Epithelial cell of proximal tubule (primary cell): ENCODE data around the gene ALDH1L2. TPM values are rescaled to one million over a fixed set of nuclear protein-coding genes. Genes with fewer than 3 reads are reported as not detected.

Source experiments
- DNase-seq: peaks from one replicate; pipeline ENCODE4 v3.0.0-alpha.2; 2011; ENCODE audit warnings: low read depth
- H3K4me3 ChIP-seq: 2 replicates; pipeline ENCODE4 v1.5.1; 2011; ENCODE audit warnings: low read depth, mild to moderate bottlenecking, low read length
- total RNA-seq: library from RNA; depleted of rRNA; stranded (reverse); fragments of >200 nt; gene quantifications from 2 replicates; pipeline ENCODE4 v1.2.3, GENCODE V29; 2015
- TF ChIP-seq, protein P1 (sequence below): conservative IDR thresholded peaks from 2 replicates; pipeline ENCODE4 v1.5.1; 2012; ENCODE audit warnings: low read depth, mild to moderate bottlenecking, low read length

Gene ALDH1L2
- total RNA-seq, 1 donor from 2014 or later: 1.5 TPM

DNA sequence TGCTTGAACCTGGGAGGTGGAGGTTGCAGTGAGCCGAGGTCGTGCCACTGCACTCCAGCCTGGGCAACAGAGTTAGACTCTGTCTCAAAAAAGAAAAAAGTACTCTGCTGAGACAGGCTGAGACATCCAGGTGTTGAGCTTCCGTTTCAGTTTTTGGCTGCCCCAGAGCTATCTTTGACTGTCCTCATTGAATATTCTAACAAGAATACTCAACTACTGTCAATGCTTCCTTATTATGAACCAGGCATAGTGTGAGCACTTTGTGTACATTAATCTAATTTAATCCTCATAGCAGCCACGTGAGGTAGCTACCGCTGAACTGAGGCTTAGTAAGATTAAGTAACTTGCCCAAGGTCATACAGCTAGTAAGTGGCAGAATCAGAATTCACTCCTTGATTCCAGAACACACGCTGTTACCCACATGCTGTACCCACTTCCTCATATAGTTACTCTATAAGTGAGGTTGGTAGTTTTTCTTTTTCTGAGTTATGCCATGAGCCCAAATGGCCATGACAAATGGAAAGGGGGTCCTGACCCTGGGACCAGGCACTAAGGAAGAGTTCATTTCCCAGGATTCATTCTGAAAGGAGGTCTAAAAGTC, 11.3 kb downstream of the ALDH1L2 start:
- TF ChIP-seq, protein P1, sequence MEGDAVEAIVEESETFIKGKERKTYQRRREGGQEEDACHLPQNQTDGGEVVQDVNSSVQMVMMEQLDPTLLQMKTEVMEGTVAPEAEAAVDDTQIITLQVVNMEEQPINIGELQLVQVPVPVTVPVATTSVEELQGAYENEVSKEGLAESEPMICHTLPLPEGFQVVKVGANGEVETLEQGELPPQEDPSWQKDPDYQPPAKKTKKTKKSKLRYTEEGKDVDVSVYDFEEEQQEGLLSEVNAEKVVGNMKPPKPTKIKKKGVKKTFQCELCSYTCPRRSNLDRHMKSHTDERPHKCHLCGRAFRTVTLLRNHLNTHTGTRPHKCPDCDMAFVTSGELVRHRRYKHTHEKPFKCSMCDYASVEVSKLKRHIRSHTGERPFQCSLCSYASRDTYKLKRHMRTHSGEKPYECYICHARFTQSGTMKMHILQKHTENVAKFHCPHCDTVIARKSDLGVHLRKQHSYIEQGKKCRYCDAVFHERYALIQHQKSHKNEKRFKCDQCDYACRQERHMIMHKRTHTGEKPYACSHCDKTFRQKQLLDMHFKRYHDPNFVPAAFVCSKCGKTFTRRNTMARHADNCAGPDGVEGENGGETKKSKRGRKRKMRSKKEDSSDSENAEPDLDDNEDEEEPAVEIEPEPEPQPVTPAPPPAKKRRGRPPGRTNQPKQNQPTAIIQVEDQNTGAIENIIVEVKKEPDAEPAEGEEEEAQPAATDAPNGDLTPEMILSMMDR: no peak
- no peak for DNase-seq

DNA sequence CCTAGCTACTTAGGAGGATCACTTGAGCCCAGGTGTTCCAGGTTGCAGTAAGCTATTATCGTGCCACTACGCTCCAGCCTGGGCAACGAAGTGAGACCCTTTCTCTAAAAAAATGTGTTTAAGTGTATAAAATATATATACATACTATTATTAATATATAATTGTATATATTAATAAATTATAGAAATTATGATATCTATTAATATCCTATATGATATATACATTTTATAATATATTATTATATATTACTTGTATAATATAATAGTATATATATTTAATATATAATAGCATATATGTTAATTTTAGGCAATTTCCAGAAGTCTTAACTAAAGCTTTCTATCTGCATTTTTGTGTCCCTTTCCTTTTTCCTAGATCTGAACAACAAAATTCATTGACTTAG, 12.3 kb downstream of the ALDH1L2 start:
- no peak for DNase-seq
- H3K4me3 ChIP-seq: no peak overlapping the region
- TF ChIP-seq, protein P1: no peak

More for the DNA sequence above, 11.3 kb downstream of the ALDH1L2 start:
- no peak overlapping the region for H3K4me3 ChIP-seq

DNA sequence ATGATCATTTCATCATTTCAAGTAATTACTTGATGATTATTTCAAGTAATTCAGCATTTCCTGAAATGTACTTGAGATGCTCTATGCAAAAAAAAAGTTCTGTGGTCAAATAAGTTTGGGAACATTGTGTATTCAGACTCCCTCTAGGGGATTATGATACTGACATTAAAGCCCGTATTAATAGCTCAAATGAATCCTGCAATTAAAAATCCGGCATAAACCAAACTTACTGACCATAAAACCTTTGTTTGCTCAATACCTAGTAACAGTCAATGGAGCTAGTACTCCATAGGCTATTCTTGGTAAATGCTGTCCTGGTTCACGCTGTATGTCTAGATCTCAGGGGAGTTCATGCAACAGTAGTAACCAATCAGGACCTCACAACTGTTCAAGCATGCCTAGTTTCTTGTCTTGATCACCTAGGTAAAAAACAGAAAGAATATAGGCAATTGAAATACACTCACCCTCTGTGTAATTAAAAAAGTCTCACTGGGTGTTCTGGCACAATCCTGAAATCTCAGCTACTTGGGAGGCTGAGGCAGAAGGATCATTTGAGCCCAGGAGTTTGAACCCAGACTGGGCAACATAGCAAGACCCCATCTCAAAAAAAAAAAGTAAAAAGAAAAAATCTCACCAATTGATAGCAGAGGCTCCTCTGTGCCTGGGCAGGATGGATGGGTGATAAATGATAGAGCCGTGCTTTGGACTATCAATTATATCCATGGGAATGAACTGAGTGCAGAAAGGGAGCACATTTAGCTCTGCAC, 14.1 kb downstream of the ALDH1L2 start:
- H3K4me3 ChIP-seq: no peak overlapping the region
- TF ChIP-seq, protein P1: no peak
- no peak for DNase-seq

DNA sequence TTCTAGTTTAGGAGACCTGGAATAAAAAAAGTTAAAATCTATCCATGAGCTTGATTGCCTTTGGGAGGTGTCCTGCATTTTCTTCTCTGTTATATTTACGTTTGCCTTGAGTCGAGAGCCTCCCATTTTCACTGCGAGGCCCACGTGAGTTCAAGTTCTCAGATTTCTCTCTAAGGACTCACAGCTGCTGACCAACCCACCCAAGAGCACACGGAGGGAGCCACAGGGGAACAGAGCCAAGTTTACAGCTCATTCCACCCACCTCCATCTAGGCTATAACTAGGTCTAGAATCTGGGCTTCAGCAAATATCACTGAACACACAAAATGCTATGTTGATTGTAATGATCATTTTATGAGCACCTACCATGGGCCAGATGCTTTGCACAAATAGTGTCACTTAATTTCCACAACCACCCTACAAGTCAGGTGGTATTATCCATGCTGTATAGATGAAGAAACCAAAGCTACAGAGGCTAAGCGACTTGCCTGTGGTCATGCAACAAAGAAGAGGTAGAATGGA, 16.7 kb downstream of the ALDH1L2 start:
- DNase-seq: no peak
- no peak overlapping the region for H3K4me3 ChIP-seq
- TF ChIP-seq, protein P1: no peak

DNA sequence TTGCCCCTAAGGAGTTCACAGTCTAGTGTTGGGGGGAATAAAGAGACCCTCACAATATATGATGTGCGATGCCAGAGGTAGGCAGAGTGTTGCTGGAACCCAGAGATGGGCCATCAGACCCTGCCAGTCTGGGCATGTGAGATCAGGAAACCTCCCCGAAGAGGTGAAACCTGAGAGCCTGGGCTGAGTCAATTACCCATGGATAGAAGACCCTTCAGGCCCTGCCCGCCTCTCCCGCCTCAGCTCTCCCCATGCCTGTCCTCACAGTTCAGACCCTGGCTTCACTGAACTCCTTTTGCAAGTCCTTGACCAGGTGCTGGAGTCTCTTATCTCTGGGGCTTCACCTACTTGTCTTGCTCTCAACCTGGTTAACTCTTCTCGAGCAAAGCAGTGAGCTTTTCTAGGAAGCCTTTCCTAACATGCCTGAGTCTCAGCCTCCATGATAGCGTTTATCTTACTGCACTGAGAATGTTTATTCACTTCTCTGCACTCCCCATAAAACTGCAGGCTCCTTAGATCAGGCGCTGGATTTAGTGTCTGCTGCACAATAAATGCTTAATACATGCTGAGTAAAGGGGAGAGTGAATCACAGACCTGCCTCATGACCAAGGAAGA, 19.6 kb downstream of the ALDH1L2 start:
- no peak overlapping the region for H3K4me3 ChIP-seq
- TF ChIP-seq, protein P1: no peak
- no peak for DNase-seq

DNA sequence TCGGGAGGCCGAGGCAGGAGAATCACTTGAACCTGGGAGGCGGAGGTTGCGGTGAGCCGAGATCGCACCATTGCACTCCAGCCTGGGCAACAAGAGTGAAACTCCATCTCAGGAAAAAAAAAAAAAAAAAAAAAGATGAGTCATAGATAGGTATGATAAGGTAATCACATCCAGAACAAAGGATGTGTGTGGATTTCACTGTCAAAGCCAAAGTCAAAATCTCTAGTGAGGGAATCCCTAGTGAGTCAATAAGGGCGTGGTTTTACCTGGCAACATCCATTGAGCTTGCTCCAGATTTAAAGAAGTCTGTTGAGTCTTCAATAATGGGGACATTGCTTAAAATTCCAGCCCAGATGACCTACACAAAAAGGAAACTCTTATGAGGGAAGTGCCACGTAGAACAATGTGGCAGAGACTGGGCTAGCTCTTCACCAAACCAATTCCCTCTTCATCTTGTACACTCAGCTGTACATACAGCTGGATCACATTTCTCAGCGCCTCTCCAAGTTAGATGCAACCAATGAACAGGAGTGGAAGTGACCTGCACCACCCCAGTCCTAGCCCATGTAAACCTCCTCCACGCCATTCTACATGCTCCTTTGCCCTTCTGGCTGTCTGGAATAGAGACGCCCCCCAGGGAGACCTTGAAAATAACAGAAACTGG, 23.4 kb downstream of the ALDH1L2 start:
- no peak for DNase-seq
- TF ChIP-seq, protein P1: no peak

More for the DNA sequence above, 23.4 kb downstream of the ALDH1L2 start:
- no peak overlapping the region for H3K4me3 ChIP-seq
